Ishikawa (cell line): Measurements from ENCODE around the gene KLHL6.

Experiments
- CEBPB ChIP-seq: IDR thresholded peaks from 2 replicates; pipeline ENCODE4 v1.6.1; 2012
- CREB1 ChIP-seq: IDR thresholded peaks from 2 replicates; pipeline ENCODE4 v1.6.1; 2012; ENCODE audit warnings: low read depth
- EGR1 ChIP-seq: IDR thresholded peaks from 2 replicates; pipeline ENCODE4 v1.6.1; 2012
- EP300 ChIP-seq: IDR thresholded peaks from 2 replicates; pipeline ENCODE4 v1.6.1; 2012; ENCODE audit warnings: borderline replicate concordance
- FOXM1 ChIP-seq: IDR thresholded peaks from 2 replicates; pipeline ENCODE4 v1.6.1; 2012; ENCODE audit warnings: low read depth, borderline replicate concordance
- NFIC ChIP-seq: IDR thresholded peaks from 2 replicates; pipeline ENCODE4 v1.6.1; 2012
- RAD21 ChIP-seq: IDR thresholded peaks from 2 replicates; pipeline ENCODE4 v1.6.1; 2012; ENCODE audit warnings: low read depth
- REST ChIP-seq: IDR thresholded peaks from 2 replicates; pipeline ENCODE4 v1.6.1; 2012; ENCODE audit warnings: low read depth, mild to moderate bottlenecking
- TAF1 ChIP-seq: IDR thresholded peaks from 2 replicates; pipeline ENCODE4 v1.6.1; 2012; ENCODE audit warnings: low read depth, mild to moderate bottlenecking
- TCF12 ChIP-seq: IDR thresholded peaks from 2 replicates; pipeline ENCODE4 v1.6.1; 2012; ENCODE audit warnings: low read depth
- TEAD4 ChIP-seq: IDR thresholded peaks from 2 replicates; pipeline ENCODE4 v1.6.1; 2012
- USF1 ChIP-seq: IDR thresholded peaks from 2 replicates; pipeline ENCODE4 v1.6.1; 2012
- YY1 ChIP-seq: IDR thresholded peaks from 2 replicates; pipeline ENCODE4 v1.6.1; 2012; ENCODE audit warnings: low read depth
- ZBTB7A ChIP-seq: IDR thresholded peaks from 2 replicates; pipeline ENCODE4 v1.6.1; 2012; ENCODE audit warnings: low read depth
- TF ChIP-seq, protein P1 (sequence below): IDR thresholded peaks from 2 replicates; pipeline ENCODE4 v1.6.1; 2012

Gene KLHL6

GRCh38 chr3:183442994-183443393 is 112.5 kb downstream of the KLHL6 start:
- no peak for TF ChIP-seq TAF1
- no peak for TF ChIP-seq RAD21
- no peak for TF ChIP-seq NFIC
- TF ChIP-seq ZBTB7A: no peak
- no peak for TF ChIP-seq REST

DNA sequence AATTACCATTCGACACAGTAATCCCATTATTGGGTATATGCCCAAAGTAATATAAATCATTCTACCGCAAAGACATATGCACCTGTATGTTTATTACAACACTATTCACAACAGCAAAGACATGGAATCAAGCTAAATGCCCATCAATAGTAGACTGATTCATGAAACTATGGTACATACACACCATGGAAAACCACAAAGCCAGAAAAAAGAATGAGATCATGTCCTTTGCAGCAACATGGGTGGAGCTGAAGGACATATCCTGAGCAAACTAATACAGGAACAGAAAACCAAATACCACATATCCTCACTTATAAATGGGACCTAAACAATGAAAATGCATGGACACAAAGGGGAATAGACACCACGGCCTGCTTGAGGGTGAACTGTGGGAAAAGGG is 116.0 kb downstream of the KLHL6 start:
- no peak for TF ChIP-seq REST
- TF ChIP-seq NFIC: no peak

DNA sequence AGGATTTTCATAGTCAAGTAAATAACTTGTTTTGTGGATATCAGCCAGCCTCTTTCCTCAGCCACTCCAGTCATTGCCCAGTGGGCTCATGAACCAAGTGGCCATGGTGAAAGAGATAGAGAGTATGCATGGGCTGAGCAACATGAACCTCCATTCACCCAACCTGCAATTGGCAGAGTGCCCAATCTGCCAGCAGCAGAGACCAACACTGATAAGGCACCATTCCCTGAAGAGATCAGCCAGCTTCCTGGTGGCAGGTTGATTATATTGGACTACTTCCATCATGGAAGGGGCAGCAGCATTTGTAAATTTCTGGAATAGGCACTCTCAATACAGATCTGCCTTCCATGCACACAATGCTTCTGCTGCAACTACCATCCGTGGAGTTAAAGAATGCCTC is 116.8 kb downstream of the KLHL6 start:
- TF ChIP-seq EGR1: no peak
- no peak for TF ChIP-seq YY1
- no peak for TF ChIP-seq RAD21
- no peak for TF ChIP-seq FOXM1
- no peak for TF ChIP-seq CEBPB
- TF ChIP-seq CREB1: no peak
- TF ChIP-seq TCF12: no peak
- TF ChIP-seq EP300: no peak
- TF ChIP-seq NFIC: no peak
- no peak for TF ChIP-seq TAF1
- TF ChIP-seq TEAD4: no peak
- no peak for TF ChIP-seq REST
- TF ChIP-seq, protein P1, sequence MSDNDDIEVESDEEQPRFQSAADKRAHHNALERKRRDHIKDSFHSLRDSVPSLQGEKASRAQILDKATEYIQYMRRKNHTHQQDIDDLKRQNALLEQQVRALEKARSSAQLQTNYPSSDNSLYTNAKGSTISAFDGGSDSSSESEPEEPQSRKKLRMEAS: no peak
- TF ChIP-seq ZBTB7A: no peak
- no peak for TF ChIP-seq USF1

DNA sequence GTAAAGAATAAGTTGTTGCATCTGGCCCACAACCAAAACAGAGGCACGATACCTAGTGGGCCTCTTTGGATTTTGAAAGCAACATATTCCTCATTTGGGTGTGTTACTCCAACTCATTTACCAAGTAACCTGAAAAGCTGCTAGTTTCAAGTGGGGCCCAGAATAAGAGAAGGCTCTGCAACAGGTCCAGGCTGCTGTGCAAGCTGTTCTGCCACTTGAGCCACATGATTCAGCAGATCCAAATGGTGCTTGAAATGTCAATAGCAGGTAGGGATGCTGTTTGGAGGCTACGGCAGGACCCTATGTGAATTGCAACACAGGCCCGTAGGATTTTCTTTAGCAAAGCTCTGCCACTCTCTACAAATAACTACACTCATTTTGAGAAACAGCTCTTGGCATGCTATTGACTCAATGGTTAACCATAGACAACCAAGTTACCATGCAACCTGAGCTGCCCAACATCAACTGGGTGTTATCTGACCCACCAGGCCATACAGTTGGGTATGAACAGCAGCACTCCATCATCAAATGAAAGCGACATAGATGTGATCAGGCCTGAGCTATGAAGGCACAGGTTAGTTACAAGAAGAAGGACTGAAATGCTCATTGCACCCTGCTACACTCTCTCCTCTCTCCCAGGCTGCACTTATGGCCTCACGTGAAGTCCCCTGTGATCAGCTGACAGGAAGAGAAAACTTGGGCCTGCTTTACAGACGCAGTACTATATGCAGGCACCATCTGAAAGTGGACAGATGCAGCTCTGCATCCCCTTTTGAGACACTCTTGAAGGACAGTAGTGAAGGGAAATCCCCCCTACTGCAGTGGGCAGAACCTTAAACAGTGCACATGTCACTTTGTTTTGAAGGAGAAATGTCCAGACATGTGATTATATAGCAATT is 117.6 kb downstream of the KLHL6 start:
- TF ChIP-seq, protein P1: no peak
- TF ChIP-seq TEAD4 (no peak), RAD21 (no peak), EP300 (no peak), CREB1 (no peak), ZBTB7A (no peak), USF1 (no peak), TCF12 (no peak), YY1 (no peak), TAF1 (no peak), EGR1 (no peak), REST (no peak), FOXM1 (no peak), NFIC (no peak), CEBPB (no peak)
